Measurements from ENCODE around the gene PSMB3. TPM values are rescaled to one million over a fixed set of nuclear protein-coding genes. Genes with fewer than 3 reads are reported as not detected.

The PSMB3 gene
- total RNA-seq, 1 donor from 2014 or later = 175 TPM

GRCh38 chr17:38727736-38728135 lies 24.8 kb upstream of the PSMB3 start:
- Mint-ChIP-seq H3K27me3 (ENCODE audit: unreplicated experiment) (peaks cover 11% of the 10 kb centered on the region), H3K9me3 (ENCODE audit: unreplicated experiment) (no peaks in the 10 kb centered on the region), H3K36me3 (ENCODE audit: low read depth, unreplicated experiment) (peaks cover 13% of the 10 kb centered on the region), H3K27ac (ENCODE audit: unreplicated experiment) (peak overlapping the region; percentile 3), H3K4me3 (ENCODE audit: unreplicated experiment) (peak overlapping the region; percentile 13), H3K4me1 (ENCODE audit: unreplicated experiment) (peaks cover 32% of the 10 kb centered on the region)
- TF ChIP-seq CTCF (IDR thresholded peaks at IDR 0.05; ENCODE audit: unreplicated experiment) = no peak
- no peak for DNase-seq (ENCODE audit: low spot score)

GRCh38 chr17:38728290-38728831 lies 24.2 kb upstream of the PSMB3 start:
- no peak overlapping the region for H3K27ac Mint-ChIP-seq (ENCODE audit: unreplicated experiment)
- no peak for DNase-seq (ENCODE audit: low spot score)
- no peaks in the 10 kb centered on the region for H3K9me3 Mint-ChIP-seq (ENCODE audit: unreplicated experiment)
- TF ChIP-seq CTCF (IDR thresholded peaks at IDR 0.05; ENCODE audit: unreplicated experiment) = no peak
- peaks cover 35% of the 10 kb centered on the region for H3K4me1 Mint-ChIP-seq (ENCODE audit: unreplicated experiment)
- H3K36me3 Mint-ChIP-seq (ENCODE audit: low read depth, unreplicated experiment) = peaks cover 19% of the 10 kb centered on the region
- H3K27me3 Mint-ChIP-seq (ENCODE audit: unreplicated experiment) = peaks cover 16% of the 10 kb centered on the region
- H3K4me3 Mint-ChIP-seq (ENCODE audit: unreplicated experiment) = no peak overlapping the region

- peaks cover 23% of the 10 kb centered on the region for H3K36me3 Mint-ChIP-seq (ENCODE audit: low read depth, unreplicated experiment)
- H3K9me3 Mint-ChIP-seq (ENCODE audit: unreplicated experiment) = no peaks in the 10 kb centered on the region
- no peak overlapping the region for H3K27ac Mint-ChIP-seq (ENCODE audit: unreplicated experiment)
- peaks cover 35% of the 10 kb centered on the region for H3K4me1 Mint-ChIP-seq (ENCODE audit: unreplicated experiment)
- peak overlapping the region; percentile 65 for H3K4me3 Mint-ChIP-seq (ENCODE audit: unreplicated experiment)
- no peak for TF ChIP-seq CTCF (IDR thresholded peaks at IDR 0.05; ENCODE audit: unreplicated experiment)
- DNase-seq (ENCODE audit: low spot score) = no peak
- peaks cover 17% of the 10 kb centered on the region for H3K27me3 Mint-ChIP-seq (ENCODE audit: unreplicated experiment)
These were observed 23.1 kb upstream of the PSMB3 start for GRCh38 chr17:38729368-38729885.

GRCh38 chr17:38729886-38730525 lies 22.5 kb upstream of the PSMB3 start, which contains the start of gene CISD3:
Gene CISD3 (plus strand): TSS chr17:38730341. CDS start chr17:38730359, 18 bp downstream.
- peak; percentile 84 for DNase-seq (ENCODE audit: low spot score)
- Mint-ChIP-seq H3K27ac (ENCODE audit: unreplicated experiment) (peak within 1 kb of the TSS; percentile 53), H3K4me1 (ENCODE audit: unreplicated experiment) (peaks cover 35% of the 10 kb centered on the region), H3K4me3 (ENCODE audit: unreplicated experiment) (peak within 1 kb of the TSS; percentile 92), H3K27me3 (ENCODE audit: unreplicated experiment) (peaks cover 17% of the 10 kb centered on the region), H3K36me3 (ENCODE audit: low read depth, unreplicated experiment) (peaks cover 23% of the 10 kb centered on the region), H3K9me3 (ENCODE audit: unreplicated experiment) (no peaks in the 10 kb centered on the region)
- TF ChIP-seq CTCF (IDR thresholded peaks at IDR 0.05; ENCODE audit: unreplicated experiment) = peak; percentile 72
